Measurements from ENCODE around the gene EML4. TPM values are rescaled to one million over a fixed set of nuclear protein-coding genes. Genes with fewer than 3 reads are reported as not detected.
A peak's percentile ranks its signal among the peaks of the same experiment; 100 is the strongest.

EML4 gene
- total and polyA plus RNA-seq, 2 of the 13 experiments (the other 11 are each of a cell fraction or from before 2014, with no cell fraction given), result 243 to 476 TPM

- no peak for TF ChIP-seq NRL (CRISPR knock-in tag; IDR thresholded peaks at IDR 0.05; ENCODE audit: borderline replicate concordance)
- peak; percentile 100 for TF ChIP-seq ZNF296 (CRISPR knock-in tag; conservative IDR thresholded peaks at IDR 0.05)
- peak; percentile 68; the same call in 1 of the 2 replicates for TF ChIP-seq ZBTB42 (CRISPR knock-in tag; IDR thresholded peaks at IDR 0.05)
- TF ChIP-seq PLRG1 (conservative IDR thresholded peaks at IDR 0.05), result no peak
- TF ChIP-seq ZNF34 (CRISPR knock-in tag; IDR thresholded peaks at IDR 0.05; ENCODE audit: borderline replicate concordance), result no peak
- TF ChIP-seq FOXK1 (CRISPR knock-in tag; IDR thresholded peaks at IDR 0.05; ENCODE audit: borderline replicate concordance, low read depth), result peak; percentile 83
- 0 out of 2 replicates have a peak, but pooled peaks have one; percentile 40 for TF ChIP-seq RFXANK (CRISPR knock-in tag; IDR thresholded peaks at IDR 0.05)
- TF ChIP-seq ZEB1 (IDR thresholded peaks at IDR 0.05; ENCODE audit: insufficient replicate concordance, low read depth), result peak; percentile 43
- peak; percentile 86 for TF ChIP-seq PATZ1 (CRISPR knock-in tag; IDR thresholded peaks at IDR 0.05)
- no peak for TF ChIP-seq ZNF337 (CRISPR knock-in tag; IDR thresholded peaks at IDR 0.05; ENCODE audit: borderline replicate concordance, low read depth)
- TF ChIP-seq FOXM1 (CRISPR knock-in tag; IDR thresholded peaks at IDR 0.05), result no peak
- TF ChIP-seq SRSF1 (optimal IDR thresholded peaks at IDR 0.05; ENCODE audit: low read depth, low read length), result no peak
- TF ChIP-seq ZNF276 (CRISPR knock-in tag; IDR thresholded peaks at IDR 0.05; ENCODE audit: low read depth), result no peak
- no peak for TF ChIP-seq ESRRA (CRISPR knock-in tag; IDR thresholded peaks at IDR 0.05; ENCODE audit: low read depth)
- TF ChIP-seq ZNF33B (CRISPR knock-in tag; IDR thresholded peaks at IDR 0.05), result no peak
- TF ChIP-seq, protein P1, sequence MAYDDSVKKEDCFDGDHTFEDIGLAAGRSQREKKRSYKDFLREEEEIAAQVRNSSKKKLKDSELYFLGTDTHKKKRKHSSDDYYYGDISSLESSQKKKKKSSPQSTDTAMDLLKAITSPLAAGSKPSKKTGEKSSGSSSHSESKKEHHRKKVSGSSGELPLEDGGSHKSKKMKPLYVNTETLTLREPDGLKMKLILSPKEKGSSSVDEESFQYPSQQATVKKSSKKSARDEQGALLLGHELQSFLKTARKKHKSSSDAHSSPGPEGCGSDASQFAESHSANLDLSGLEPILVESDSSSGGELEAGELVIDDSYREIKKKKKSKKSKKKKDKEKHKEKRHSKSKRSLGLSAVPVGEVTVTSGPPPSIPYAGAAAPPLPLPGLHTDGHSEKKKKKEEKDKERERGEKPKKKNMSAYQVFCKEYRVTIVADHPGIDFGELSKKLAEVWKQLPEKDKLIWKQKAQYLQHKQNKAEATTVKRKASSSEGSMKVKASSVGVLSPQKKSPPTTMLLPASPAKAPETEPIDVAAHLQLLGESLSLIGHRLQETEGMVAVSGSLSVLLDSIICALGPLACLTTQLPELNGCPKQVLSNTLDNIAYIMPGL (CRISPR knock-in tag; IDR thresholded peaks at IDR 0.05; ENCODE audit: borderline replicate concordance in 1 of 2, low read depth in 1 of 2), result peak in 1 of 2 experiments; percentile 49; a peak in 1 of 4 replicates
- no peak for TF ChIP-seq ZNF326 (CRISPR knock-in tag; IDR thresholded peaks at IDR 0.05; ENCODE audit: borderline replicate concordance)
- TF ChIP-seq ZNF317 (CRISPR knock-in tag; IDR thresholded peaks at IDR 0.05), result no peak
- TF ChIP-seq, protein P2, sequence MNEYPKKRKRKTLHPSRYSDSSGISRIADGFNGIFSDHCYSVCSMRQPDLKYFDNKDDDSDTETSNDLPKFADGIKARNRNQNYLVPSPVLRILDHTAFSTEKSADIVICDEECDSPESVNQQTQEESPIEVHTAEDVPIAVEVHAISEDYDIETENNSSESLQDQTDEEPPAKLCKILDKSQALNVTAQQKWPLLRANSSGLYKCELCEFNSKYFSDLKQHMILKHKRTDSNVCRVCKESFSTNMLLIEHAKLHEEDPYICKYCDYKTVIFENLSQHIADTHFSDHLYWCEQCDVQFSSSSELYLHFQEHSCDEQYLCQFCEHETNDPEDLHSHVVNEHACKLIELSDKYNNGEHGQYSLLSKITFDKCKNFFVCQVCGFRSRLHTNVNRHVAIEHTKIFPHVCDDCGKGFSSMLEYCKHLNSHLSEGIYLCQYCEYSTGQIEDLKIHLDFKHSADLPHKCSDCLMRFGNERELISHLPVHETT (CRISPR knock-in tag; conservative IDR thresholded peaks at IDR 0.05), result peak; percentile 25; the same call in 1 of the 2 replicates
- TF ChIP-seq, protein P3, sequence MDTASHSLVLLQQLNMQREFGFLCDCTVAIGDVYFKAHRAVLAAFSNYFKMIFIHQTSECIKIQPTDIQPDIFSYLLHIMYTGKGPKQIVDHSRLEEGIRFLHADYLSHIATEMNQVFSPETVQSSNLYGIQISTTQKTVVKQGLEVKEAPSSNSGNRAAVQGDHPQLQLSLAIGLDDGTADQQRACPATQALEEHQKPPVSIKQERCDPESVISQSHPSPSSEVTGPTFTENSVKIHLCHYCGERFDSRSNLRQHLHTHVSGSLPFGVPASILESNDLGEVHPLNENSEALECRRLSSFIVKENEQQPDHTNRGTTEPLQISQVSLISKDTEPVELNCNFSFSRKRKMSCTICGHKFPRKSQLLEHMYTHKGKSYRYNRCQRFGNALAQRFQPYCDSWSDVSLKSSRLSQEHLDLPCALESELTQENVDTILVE (CRISPR knock-in tag; IDR thresholded peaks at IDR 0.05), result peak; percentile 83
Measured at GRCh38 chr2:42135381-42136312, 33.5 kb upstream of the EML4 start (continued).

Data from HepG2 (cell line).